Activated T-cell treated with anti-CD3 and anti-CD28 coated beads for 1 hour (primary cell): ENCODE measurements around the gene CDH13.

Source experiments
- DNase-seq: peaks from one replicate; pipeline ENCODE4 v3.0.0-alpha.2; 2020; ENCODE audit warnings: low read depth

Gene CDH13

GRCh38 chr16:83002351-83003334 is 375.9 kb downstream of the CDH13 start:
- no peak for DNase-seq

- no peak for DNase-seq
Measured at GRCh38 chr16:83004868-83005652, 378.3 kb downstream of the CDH13 start.

GRCh38 chr16:83005653-83006160 is 378.9 kb downstream of the CDH13 start:
- DNase-seq: no peak

GRCh38 chr16:83010776-83011720 is 384.3 kb downstream of the CDH13 start:
- DNase-seq: no peak

GRCh38 chr16:83011939-83012338 is 385.2 kb downstream of the CDH13 start:
- DNase-seq: no peak

- DNase-seq: no peak
Measured at GRCh38 chr16:83013071-83013470, 386.3 kb downstream of the CDH13 start.

GRCh38 chr16:83019963-83020362 is 393.2 kb downstream of the CDH13 start:
- DNase-seq: no peak

- no peak for DNase-seq
Measured at GRCh38 chr16:83021045-83021444, 394.3 kb downstream of the CDH13 start.

GRCh38 chr16:83021746-83022145 is 395.0 kb downstream of the CDH13 start:
- no peak for DNase-seq

GRCh38 chr16:83023011-83023410 is 396.2 kb downstream of the CDH13 start:
- no peak for DNase-seq

GRCh38 chr16:83023640-83024039 is 396.9 kb downstream of the CDH13 start:
- DNase-seq: no peak

GRCh38 chr16:83027973-83028372 is 401.2 kb downstream of the CDH13 start:
- no peak for DNase-seq

- DNase-seq: no peak
Measured at GRCh38 chr16:83029467-83029866, 402.7 kb downstream of the CDH13 start.

GRCh38 chr16:83031524-83031923 is 404.8 kb downstream of the CDH13 start:
- no peak for DNase-seq

GRCh38 chr16:83037102-83037501 is 410.3 kb downstream of the CDH13 start:
- no peak for DNase-seq

GRCh38 chr16:83037884-83038283 is 411.1 kb downstream of the CDH13 start:
- DNase-seq: no peak

GRCh38 chr16:83040174-83040573 is 413.4 kb downstream of the CDH13 start:
- DNase-seq: no peak

- DNase-seq: no peak
Measured at GRCh38 chr16:83044589-83044988, 417.8 kb downstream of the CDH13 start.

- DNase-seq: no peak
Measured at GRCh38 chr16:83045790-83046189, 419.0 kb downstream of the CDH13 start.

GRCh38 chr16:83046664-83047063 is 419.9 kb downstream of the CDH13 start:
- DNase-seq: no peak

- DNase-seq: no peak
Measured at GRCh38 chr16:83051451-83051850, 424.7 kb downstream of the CDH13 start.

GRCh38 chr16:83054283-83054682 is 427.5 kb downstream of the CDH13 start:
- no peak for DNase-seq
